HEK293 (cell line): ENCODE data around the gene DNAJC5.
A peak's percentile ranks its signal among the peaks of the same experiment; 100 is the strongest.

Source experiments
- CTCF ChIA-PET: fragments of 350-600 bp; formaldehyde crosslinking; extraction: SDS; loops from one replicate; lab custom pipeline; 2021; ENCODE audit warnings: antibody characterized with exemption; lab: Yijun Ruan, JAX
- POLR2A ChIA-PET: fragments of 300-600 bp; formaldehyde crosslinking; extraction: SDS; loops from one replicate; lab custom pipeline; 2020; ENCODE audit warnings: antibody characterized with exemption, inconsistent platforms; lab: Yijun Ruan, JAX
- H3K27ac ChIP-seq: fragments of 200-500 bp; sonication (Bioruptor generic); 2 replicates; pipeline ENCODE4 v1.5.1; 2014; ENCODE audit warnings: low read depth, low read length, control low read depth, inconsistent platforms; ENCODE audit errors: extremely low read depth
- H3K36me3 ChIP-seq, 2 experiments: fragments of 200-500 bp in 1 of 2; sonication (Bioruptor generic) in 1 of 2; 1 replicate in 1 of 2; 2 replicates in 1 of 2; pipeline ENCODE4 v1.5.1; 2014 to 2017; ENCODE audit warnings: inconsistent platforms in 2 of 2, low read length in 2 of 2; ENCODE audit not compliant: control insufficient read depth in 2 of 2, insufficient read depth in 1 of 2
- H3K4me1 ChIP-seq: fragments of 200-500 bp; sonication (Bioruptor generic); 2 replicates; pipeline ENCODE4 v1.5.1; 2014; ENCODE audit warnings: mild to moderate bottlenecking, low read length, inconsistent platforms; ENCODE audit not compliant: control insufficient read depth, insufficient read depth
- H3K4me3 ChIP-seq: 2 replicates; pipeline ENCODE4 v1.5.1; 2011; ENCODE audit warnings: low read depth, mild to moderate bottlenecking, control low read depth, low read length, moderate library complexity
- H3K9me3 ChIP-seq: fragments of 200-500 bp; sonication (Bioruptor generic); 2 replicates; pipeline ENCODE4 v1.5.1; 2014; ENCODE audit warnings: low read depth, low read length, inconsistent platforms; ENCODE audit not compliant: control insufficient read depth, insufficient read depth
- KLF7 ChIP-seq: fragments of 450-650 bp; formaldehyde crosslinking; IDR thresholded peaks from 2 replicates; pipeline ENCODE4 v1.5.1; 2016; ENCODE audit warnings: missing biosample characterization, missing genetic modification characterization, borderline replicate concordance
- PRDM6 ChIP-seq: fragments of 450-650 bp; formaldehyde crosslinking; IDR thresholded peaks from 2 replicates; pipeline ENCODE4 v1.5.1; 2017; ENCODE audit warnings: missing biosample characterization, missing genetic modification characterization
- SALL2 ChIP-seq: fragments of 450-650 bp; formaldehyde crosslinking; IDR thresholded peaks from 2 replicates; pipeline ENCODE4 v1.5.0; 2017; ENCODE audit warnings: missing biosample characterization, mild to moderate bottlenecking, missing genetic modification characterization, borderline replicate concordance
- SETDB1 ChIP-seq: IDR thresholded peaks from one replicate; pipeline ENCODE4 v1.6.1; 2017; ENCODE audit warnings: mild to moderate bottlenecking, low read length, moderate library complexity, mixed read lengths; ENCODE audit not compliant: insufficient read length
- ZBTB17 ChIP-seq: fragments of 450-650 bp; formaldehyde crosslinking; IDR thresholded peaks from 2 replicates; pipeline ENCODE4 v1.5.1; 2016; ENCODE audit warnings: missing biosample characterization, missing genetic modification characterization
- ZNF10 ChIP-seq: fragments of 450-650 bp; formaldehyde crosslinking; IDR thresholded peaks from 2 replicates; pipeline ENCODE4 v1.5.1; 2017; ENCODE audit warnings: missing biosample characterization, missing genetic modification characterization
- ZNF138 ChIP-seq: fragments of 450-650 bp; formaldehyde crosslinking; IDR thresholded peaks from 2 replicates; pipeline ENCODE4 v1.5.1; 2016; ENCODE audit warnings: missing biosample characterization, missing genetic modification characterization, borderline replicate concordance
- ZNF202 ChIP-seq: fragments of 450-650 bp; formaldehyde crosslinking; IDR thresholded peaks from 2 replicates; pipeline ENCODE4 v1.5.1; 2016; ENCODE audit warnings: missing biosample characterization, missing genetic modification characterization, borderline replicate concordance
- ZNF350 ChIP-seq: fragments of 450-650 bp; formaldehyde crosslinking; IDR thresholded peaks from 2 replicates; pipeline ENCODE4 v1.5.0; 2017; ENCODE audit warnings: missing biosample characterization, mild to moderate bottlenecking, missing genetic modification characterization
- ZNF394 ChIP-seq: fragments of 450-650 bp; formaldehyde crosslinking; IDR thresholded peaks from 2 replicates; pipeline ENCODE4 v1.5.1; 2016; ENCODE audit warnings: missing biosample characterization, missing genetic modification characterization, mild to moderate bottlenecking, moderate library complexity, borderline replicate concordance
- ZNF404 ChIP-seq: fragments of 450-650 bp; formaldehyde crosslinking; IDR thresholded peaks from 2 replicates; pipeline ENCODE4 v1.5.1; 2017; ENCODE audit warnings: missing biosample characterization, missing genetic modification characterization
- ZNF529 ChIP-seq: fragments of 450-650 bp; formaldehyde crosslinking; IDR thresholded peaks from 2 replicates; pipeline ENCODE4 v1.5.1; 2017; ENCODE audit warnings: missing genetic modification characterization, missing biosample characterization; ENCODE audit not compliant: insufficient replicate concordance
- ZNF530 ChIP-seq: fragments of 450-650 bp; formaldehyde crosslinking; IDR thresholded peaks from 2 replicates; pipeline ENCODE4 v1.5.1; 2016; ENCODE audit warnings: low read depth, missing biosample characterization, missing genetic modification characterization
- ZNF560 ChIP-seq: fragments of 450-650 bp; formaldehyde crosslinking; IDR thresholded peaks from 2 replicates; pipeline ENCODE4 v1.5.1; 2017; ENCODE audit warnings: missing biosample characterization, missing genetic modification characterization, borderline replicate concordance
- ZNF600 ChIP-seq: fragments of 450-650 bp; formaldehyde crosslinking; IDR thresholded peaks from 2 replicates; pipeline ENCODE4 v1.5.1; 2016; ENCODE audit warnings: missing biosample characterization, missing genetic modification characterization
- ZNF621 ChIP-seq: fragments of 450-650 bp; formaldehyde crosslinking; IDR thresholded peaks from 2 replicates; pipeline ENCODE4 v1.5.1; 2017; ENCODE audit warnings: missing biosample characterization, missing genetic modification characterization
- ZNF76 ChIP-seq: fragments of 450-650 bp; formaldehyde crosslinking; IDR thresholded peaks from 2 replicates; pipeline ENCODE4; 2016; ENCODE audit warnings: low read depth, missing biosample characterization, missing genetic modification characterization, borderline replicate concordance
- ZNF777 ChIP-seq: fragments of 450-650 bp; formaldehyde crosslinking; IDR thresholded peaks from 2 replicates; pipeline ENCODE4 v1.5.1; 2017; ENCODE audit warnings: missing biosample characterization, missing genetic modification characterization, borderline replicate concordance
- TF ChIP-seq, protein P1 (sequence below): fragments of 450-650 bp; formaldehyde crosslinking; IDR thresholded peaks from 2 replicates; pipeline ENCODE4 v1.5.1; 2016; ENCODE audit warnings: missing biosample characterization, missing genetic modification characterization, borderline replicate concordance

The DNAJC5 gene

GRCh38 chr20:63897978-63898561 lies 3.1 kb downstream of the DNAJC5 start:
- no peak overlapping the region for H3K4me3 ChIP-seq

GRCh38 chr20:63898882-63899558 lies 4.1 kb downstream of the DNAJC5 start:
- POLR2A ChIA-PET = no interaction called here

More at GRCh38 chr20:63897978-63898561, 3.1 kb downstream of the DNAJC5 start:
- POLR2A ChIA-PET = no interaction called here
- CTCF ChIA-PET = no interaction called here
- H3K9me3 ChIP-seq = no peaks in the 10 kb centered on the region
- TF ChIP-seq ZNF530 (tag by site-specific recombination) (no peak), ZNF600 (tag by site-specific recombination) (no peak), ZNF529 (tag by site-specific recombination) (no peak), ZNF560 (tag by site-specific recombination) (no peak), SETDB1 (no peak), ZNF76 (no peak), ZNF350 (no peak), ZNF404 (tag by site-specific recombination) (no peak)
- peaks cover 12% of the 10 kb centered on the region for H3K4me1 ChIP-seq
- H3K36me3 ChIP-seq = peaks cover 0 to 14% of the 10 kb centered on the region in 2 experiments; a peak in 1 of 3 replicates
- H3K27ac ChIP-seq = no peak overlapping the region

More at GRCh38 chr20:63898882-63899558, 4.1 kb downstream of the DNAJC5 start:
- Histone ChIP-seq H3K9me3 (no peaks in the 10 kb centered on the region), H3K36me3 (peaks cover 0 to 14% of the 10 kb centered on the region in 2 experiments; a peak in 1 of 3 replicates), H3K27ac (no peak overlapping the region), H3K4me3 (no peak overlapping the region), H3K4me1 (peaks cover 12% of the 10 kb centered on the region)
- CTCF ChIA-PET = no interaction called here
- TF ChIP-seq, protein P1, sequence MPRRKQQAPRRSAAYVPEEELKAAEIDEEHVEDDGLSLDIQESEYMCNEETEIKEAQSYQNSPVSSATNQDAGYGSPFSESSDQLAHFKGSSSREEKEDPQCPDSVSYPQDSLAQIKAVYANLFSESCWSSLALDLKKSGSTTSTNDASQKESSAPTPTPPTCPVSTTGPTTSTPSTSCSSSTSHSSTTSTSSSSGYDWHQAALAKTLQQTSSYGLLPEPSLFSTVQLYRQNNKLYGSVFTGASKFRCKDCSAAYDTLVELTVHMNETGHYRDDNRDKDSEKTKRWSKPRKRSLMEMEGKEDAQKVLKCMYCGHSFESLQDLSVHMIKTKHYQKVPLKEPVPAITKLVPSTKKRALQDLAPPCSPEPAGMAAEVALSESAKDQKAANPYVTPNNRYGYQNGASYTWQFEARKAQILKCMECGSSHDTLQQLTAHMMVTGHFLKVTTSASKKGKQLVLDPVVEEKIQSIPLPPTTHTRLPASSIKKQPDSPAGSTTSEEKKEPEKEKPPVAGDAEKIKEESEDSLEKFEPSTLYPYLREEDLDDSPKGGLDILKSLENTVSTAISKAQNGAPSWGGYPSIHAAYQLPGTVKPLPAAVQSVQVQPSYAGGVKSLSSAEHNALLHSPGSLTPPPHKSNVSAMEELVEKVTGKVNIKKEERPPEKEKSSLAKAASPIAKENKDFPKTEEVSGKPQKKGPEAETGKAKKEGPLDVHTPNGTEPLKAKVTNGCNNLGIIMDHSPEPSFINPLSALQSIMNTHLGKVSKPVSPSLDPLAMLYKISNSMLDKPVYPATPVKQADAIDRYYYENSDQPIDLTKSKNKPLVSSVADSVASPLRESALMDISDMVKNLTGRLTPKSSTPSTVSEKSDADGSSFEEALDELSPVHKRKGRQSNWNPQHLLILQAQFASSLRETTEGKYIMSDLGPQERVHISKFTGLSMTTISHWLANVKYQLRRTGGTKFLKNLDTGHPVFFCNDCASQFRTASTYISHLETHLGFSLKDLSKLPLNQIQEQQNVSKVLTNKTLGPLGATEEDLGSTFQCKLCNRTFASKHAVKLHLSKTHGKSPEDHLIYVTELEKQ (tag by site-specific recombination) = no peak
- TF ChIP-seq ZNF202 (tag by site-specific recombination) (no peak), SALL2 (tag by site-specific recombination) (no peak), ZNF621 (no peak), ZBTB17 (tag by site-specific recombination) (peak; percentile 78), ZNF777 (tag by site-specific recombination) (no peak), ZNF10 (tag by site-specific recombination) (0 out of 2 replicates have a peak, but pooled peaks have one; percentile 24), ZNF394 (no peak), PRDM6 (tag by site-specific recombination) (no peak), ZNF138 (no peak), ZNF600 (tag by site-specific recombination) (peak; percentile 47; the same call in 1 of the 2 replicates), KLF7 (tag by site-specific recombination) (no peak)
